H9 (cell line): ENCODE results near the gene RXFP1. TPM values are rescaled to one million over a fixed set of nuclear protein-coding genes. Genes with fewer than 3 reads are reported as not detected.

Experiments used
- DNase-seq: peaks from one replicate; pipeline ENCODE4 v3.0.0-alpha.2; 2017
- H2AFZ ChIP-seq: one replicate; pipeline ENCODE4 v1.6.1; 2013; ENCODE audit warnings: mild to moderate bottlenecking, low read length, control low read depth, moderate library complexity
- H2AK5ac ChIP-seq: 2 replicates; pipeline ENCODE4 v1.6.1; 2013; ENCODE audit warnings: low read length, control low read depth, mixed read lengths; ENCODE audit not compliant: insufficient read length
- H2BK120ac ChIP-seq: one replicate; pipeline ENCODE4 v1.6.1; 2013; ENCODE audit warnings: low read depth, mild to moderate bottlenecking, low read length, control low read depth, inconsistent platforms; ENCODE audit not compliant: poor library complexity, severe bottlenecking
- H2BK12ac ChIP-seq: 2 replicates; pipeline ENCODE4 v1.6.1; 2013; ENCODE audit warnings: low read length, control low read depth, mixed read lengths, low read depth; ENCODE audit not compliant: insufficient read length
- H2BK15ac ChIP-seq: 2 replicates; pipeline ENCODE4 v1.6.1; 2013; ENCODE audit warnings: low read depth, low read length, control low read depth
- H2BK20ac ChIP-seq: one replicate; pipeline ENCODE4 v1.6.1; 2013; ENCODE audit warnings: low read depth, mild to moderate bottlenecking, low read length, control low read depth, inconsistent platforms; ENCODE audit not compliant: poor library complexity, severe bottlenecking
- H2BK5ac ChIP-seq: 2 replicates; pipeline ENCODE4 v1.6.1; 2013; ENCODE audit warnings: low read length, control low read depth, mixed read lengths; ENCODE audit not compliant: insufficient read length
- H3K14ac ChIP-seq: 2 replicates; pipeline ENCODE4 v1.6.1; 2013; ENCODE audit warnings: low read length, control low read depth; ENCODE audit not compliant: insufficient read depth
- H3K18ac ChIP-seq: 2 replicates; pipeline ENCODE4 v1.6.1; 2013; ENCODE audit warnings: low read depth, mild to moderate bottlenecking, mixed read lengths, low read length, control low read depth; ENCODE audit not compliant: insufficient read length
- H3K23ac ChIP-seq: 2 replicates; pipeline ENCODE4 v1.6.1; 2013; ENCODE audit warnings: low read length, control low read depth, mixed read lengths, low read depth; ENCODE audit not compliant: insufficient read length
- H3K23me2 ChIP-seq: 2 replicates; pipeline ENCODE4 v1.6.1; 2013; ENCODE audit warnings: low read depth, mild to moderate bottlenecking, mixed read lengths, low read length, control low read depth; ENCODE audit not compliant: insufficient read length, poor library complexity, severe bottlenecking
- H3K27ac ChIP-seq: 2 replicates; pipeline ENCODE4 v1.5.1; 2013; ENCODE audit warnings: low read length, control low read depth, mixed read lengths, low read depth; ENCODE audit not compliant: insufficient read length
- H3K27me3 ChIP-seq: 2 replicates; pipeline ENCODE4 v1.6.1; 2013; ENCODE audit warnings: low read length, control low read depth, inconsistent platforms; ENCODE audit not compliant: insufficient read depth
- H3K4ac ChIP-seq: 2 replicates; pipeline ENCODE4 v1.6.1; 2013; ENCODE audit warnings: low read depth, mild to moderate bottlenecking, control low read depth, inconsistent platforms, low read length, moderate library complexity
- H3K4me1 ChIP-seq: 2 replicates; pipeline ENCODE4 v1.6.1; 2013; ENCODE audit warnings: low read length, control low read depth, inconsistent platforms; ENCODE audit not compliant: insufficient read depth
- H3K4me2 ChIP-seq: 2 replicates; pipeline ENCODE4 v1.6.1; 2013; ENCODE audit warnings: low read length, control low read depth, mixed read lengths; ENCODE audit not compliant: insufficient read length, insufficient read depth
- H3K56ac ChIP-seq: 2 replicates; pipeline ENCODE4 v1.6.1; 2013; ENCODE audit warnings: low read depth, mild to moderate bottlenecking, mixed read lengths, low read length, control low read depth; ENCODE audit not compliant: insufficient read length
- H3K79me1 ChIP-seq: 2 replicates; pipeline ENCODE4 v1.6.1; 2013; ENCODE audit warnings: low read depth, mild to moderate bottlenecking, moderate library complexity, low read length, control low read depth, inconsistent platforms; ENCODE audit not compliant: insufficient read depth, poor library complexity, severe bottlenecking
- H3K79me2 ChIP-seq: 2 replicates; pipeline ENCODE4 v1.6.1; 2013; ENCODE audit warnings: low read length, control low read depth, inconsistent platforms; ENCODE audit not compliant: insufficient read depth
- H3K9ac ChIP-seq: 2 replicates; pipeline ENCODE4 v1.6.1; 2013; ENCODE audit warnings: low read length, control low read depth, mixed read lengths; ENCODE audit not compliant: insufficient read length; ENCODE audit errors: extremely low read depth
- H3K9me3 ChIP-seq: one replicate; pipeline ENCODE4 v1.6.1; 2013; ENCODE audit warnings: low read depth, low read length, inconsistent platforms; ENCODE audit not compliant: control insufficient read depth
- H3T11ph ChIP-seq: one replicate; pipeline ENCODE4 v1.6.1; 2013; ENCODE audit warnings: mild to moderate bottlenecking, low read length, control low read depth, inconsistent platforms
- H4K20me1 ChIP-seq: one replicate; pipeline ENCODE4 v1.6.1; 2013; ENCODE audit not compliant: control insufficient read depth, insufficient read length, insufficient read depth
- H4K5ac ChIP-seq: 2 replicates; pipeline ENCODE4 v1.6.1; 2013; ENCODE audit warnings: low read depth, mild to moderate bottlenecking, mixed read lengths, low read length, control low read depth; ENCODE audit not compliant: insufficient read length
- H4K8ac ChIP-seq: replicated peaks from 2 replicates; pipeline ENCODE4 v1.6.1; 2013; ENCODE audit warnings: low read length, control low read depth, mixed read lengths, low read depth; ENCODE audit not compliant: insufficient read length
- H4K91ac ChIP-seq: 2 replicates; pipeline ENCODE4 v1.6.1; 2013; ENCODE audit warnings: low read depth, mild to moderate bottlenecking, moderate library complexity, mixed read lengths, low read length, control low read depth; ENCODE audit not compliant: insufficient read length
- H3K27ac Mint-ChIP-seq, 3 experiments: 2 replicates in 2 of 3; 3 replicates in 1 of 3; pipeline ENCODE4 v1.8.0; 2020 to 2021; ENCODE audit warnings: mixed read lengths in 3 of 3, mild to moderate bottlenecking in 1 of 3, moderate library complexity in 1 of 3
- H3K27me3 Mint-ChIP-seq: 2 replicates; pipeline ENCODE4 v1.8.0; 2021; ENCODE audit warnings: low read depth, mild to moderate bottlenecking, moderate library complexity, mixed read lengths
- H3K36me3 Mint-ChIP-seq, 3 experiments: 2 replicates in 2 of 3; 3 replicates in 1 of 3; pipeline ENCODE4 v1.8.0; 2020 to 2021; ENCODE audit warnings: low read depth in 3 of 3, mixed read lengths in 3 of 3; ENCODE audit not compliant: insufficient read depth in 1 of 3
- H3K4me1 Mint-ChIP-seq, 2 experiments: 2 replicates each; pipeline ENCODE4 v1.8.0; 2020; ENCODE audit warnings: mixed read lengths in 2 of 2
- H3K4me3 Mint-ChIP-seq, 2 experiments: 2 replicates in 1 of 2; 3 replicates in 1 of 2; pipeline ENCODE4 v1.8.0; 2020 to 2021; ENCODE audit warnings: mild to moderate bottlenecking in 2 of 2, mixed read lengths in 2 of 2, moderate library complexity in 1 of 2
- H3K9me3 Mint-ChIP-seq, 2 experiments: 2 replicates in 1 of 2; 3 replicates in 1 of 2; pipeline ENCODE4 v1.8.0; 2020; ENCODE audit warnings: mild to moderate bottlenecking in 2 of 2, mixed read lengths in 2 of 2, moderate library complexity in 1 of 2
- WGBS: extraction: QIAGEN DNeasy Blood & Tissue Kit; methylation state at CpG from one replicate; pipeline ENCODE4 v1.1.7; 2013; ENCODE audit warnings: missing lambda C conversion rate, low lambda C conversion rate, mixed read lengths; ENCODE audit not compliant: insufficient read length; ENCODE audit errors: extremely low coverage; 5-methylcytosine and 5-hydroxymethylcytosine counted together
- total RNA-seq: library from RNA; stranded (reverse); gene quantifications from 2 replicates; pipeline ENCODE4 v1.2.1, GENCODE V29; 2021
- TF ChIP-seq, protein P1 (sequence below): fragments of 200-600 bp; sonication (generic); conservative IDR thresholded peaks from 3 replicates; pipeline ENCODE4 v1.8.0; 2021; ENCODE audit warnings: antibody characterized with exemption, mild to moderate bottlenecking

Gene RXFP1
- total RNA-seq, 1 experiment from 2014 or later = 0.17 TPM

DNA sequence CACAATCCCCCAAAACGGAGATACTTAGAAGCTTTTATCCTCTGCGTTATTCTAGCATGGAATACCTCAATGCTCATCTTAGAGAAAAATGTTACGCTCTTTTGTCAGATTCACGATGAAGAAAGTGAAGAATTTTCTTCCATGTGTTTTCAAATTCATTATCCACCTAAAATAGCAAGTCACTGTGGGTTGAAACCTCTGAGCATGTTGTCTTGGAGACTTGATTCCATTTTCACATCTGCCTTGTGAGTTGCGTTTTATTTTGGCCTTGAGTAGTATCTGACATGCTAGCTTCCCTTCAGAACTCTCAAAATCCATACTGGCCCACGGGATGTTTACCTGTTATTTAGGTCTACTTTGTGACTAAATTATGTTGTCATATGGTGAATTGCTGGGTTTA, 83.7 kb downstream of the RXFP1 start:
- H2AFZ ChIP-seq = no peak overlapping the region
- no peak overlapping the region for H3K14ac ChIP-seq
- H3K27me3 ChIP-seq = no peaks in the 10 kb centered on the region
- H3K79me1 ChIP-seq = no peaks in the 10 kb centered on the region
- H3T11ph ChIP-seq = no peak overlapping the region
- no peaks in the 10 kb centered on the region for H3K9me3 Mint-ChIP-seq
- H3K4me1 ChIP-seq = no peaks in the 10 kb centered on the region
- no peaks in the 10 kb centered on the region for H3K23me2 ChIP-seq
- H3K27ac ChIP-seq = no peak overlapping the region
- no peak overlapping the region for H3K4me2 ChIP-seq
- no peak overlapping the region for H2BK5ac ChIP-seq
- no peak overlapping the region for H4K91ac ChIP-seq
- H3K79me2 ChIP-seq = no peaks in the 10 kb centered on the region
- no peaks in the 10 kb centered on the region for H3K27me3 Mint-ChIP-seq
- H3K4me1 Mint-ChIP-seq = peaks cover under 1% of the 10 kb centered on the region in 2 experiments; a peak in 3 of 4 replicates
- no peaks in the 10 kb centered on the region for H3K9me3 ChIP-seq
- no peaks in the 10 kb centered on the region for H4K20me1 ChIP-seq
- H3K4ac ChIP-seq = no peak overlapping the region
- no peak overlapping the region for H3K56ac ChIP-seq
- H2AK5ac ChIP-seq = no peak overlapping the region
- no peak overlapping the region for H3K9ac ChIP-seq
- H2BK15ac ChIP-seq = no peak overlapping the region
- H2BK20ac ChIP-seq = no peak overlapping the region
- H2BK12ac ChIP-seq = no peak overlapping the region
- H3K27ac Mint-ChIP-seq = no peak overlapping the region
- no CpG with 5 or more reads among the region's 6 CpGs for WGBS
- H4K5ac ChIP-seq = no peak overlapping the region
- no peak overlapping the region for H2BK120ac ChIP-seq
- no peak overlapping the region for H3K18ac ChIP-seq
- H3K4me3 Mint-ChIP-seq = no peak overlapping the region
- H3K36me3 Mint-ChIP-seq = no peaks in the 10 kb centered on the region; a peak in 2 of 7 replicates
- H4K8ac ChIP-seq = no peak overlapping the region
- no peak overlapping the region for H3K23ac ChIP-seq
- TF ChIP-seq, protein P1, sequence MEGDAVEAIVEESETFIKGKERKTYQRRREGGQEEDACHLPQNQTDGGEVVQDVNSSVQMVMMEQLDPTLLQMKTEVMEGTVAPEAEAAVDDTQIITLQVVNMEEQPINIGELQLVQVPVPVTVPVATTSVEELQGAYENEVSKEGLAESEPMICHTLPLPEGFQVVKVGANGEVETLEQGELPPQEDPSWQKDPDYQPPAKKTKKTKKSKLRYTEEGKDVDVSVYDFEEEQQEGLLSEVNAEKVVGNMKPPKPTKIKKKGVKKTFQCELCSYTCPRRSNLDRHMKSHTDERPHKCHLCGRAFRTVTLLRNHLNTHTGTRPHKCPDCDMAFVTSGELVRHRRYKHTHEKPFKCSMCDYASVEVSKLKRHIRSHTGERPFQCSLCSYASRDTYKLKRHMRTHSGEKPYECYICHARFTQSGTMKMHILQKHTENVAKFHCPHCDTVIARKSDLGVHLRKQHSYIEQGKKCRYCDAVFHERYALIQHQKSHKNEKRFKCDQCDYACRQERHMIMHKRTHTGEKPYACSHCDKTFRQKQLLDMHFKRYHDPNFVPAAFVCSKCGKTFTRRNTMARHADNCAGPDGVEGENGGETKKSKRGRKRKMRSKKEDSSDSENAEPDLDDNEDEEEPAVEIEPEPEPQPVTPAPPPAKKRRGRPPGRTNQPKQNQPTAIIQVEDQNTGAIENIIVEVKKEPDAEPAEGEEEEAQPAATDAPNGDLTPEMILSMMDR = no peak
- DNase-seq = no peak
